GM13977 (cell line): ENCODE measurements around the gene KCNK7.
"Not testable (repeated sequence)": the region's sequence is repeated elsewhere in the genome, so short reads cannot be mapped to it uniquely, and the experiment has no call there.

Experiments used
- DNase-seq: peaks from one replicate; pipeline ENCODE4 v3.0.0; 2012; ENCODE audit warnings: low spot score
- CTCF ChIP-seq: IDR thresholded peaks from 2 replicates; pipeline ENCODE4 v1.5.1; 2012; ENCODE audit warnings: mild to moderate bottlenecking, control low read depth; ENCODE audit not compliant: insufficient read depth; ENCODE audit errors: extremely low read depth, missing control alignments
- in situ Hi-C: fragments of 300-500 bp; cut with MboI; formaldehyde crosslinking; loops from one replicate; pipeline ENCODE4 v1.12.0; 2022; ENCODE audit warnings: low sequenced_read_pairs, low pct_unique_long_range_greater_than_20kb, mixed read lengths, inconsistent platforms; ENCODE audit not compliant: unreplicated experiment

The KCNK7 gene

GRCh38 chr11:65569973-65570918 lies 25.4 kb downstream of the KCNK7 start, which contains the start of gene ZNRD2:
ZNRD2 (plus strand) TSS chr11:65570477; CDS start chr11:65570492, 15 bp downstream.
- in situ Hi-C loops = no loop called here
- TF ChIP-seq CTCF = peak; percentile 65
- peak; percentile 97 for DNase-seq

GRCh38 chr11:65569164-65569972 lies 26.2 kb downstream of the KCNK7 start:
- peak; percentile 64 for DNase-seq
- in situ Hi-C loops = no loop called here
- no peak for TF ChIP-seq CTCF

- no peak for DNase-seq
- TF ChIP-seq CTCF = no peak
- in situ Hi-C loops = no loop called here
Observed at GRCh38 chr11:65565624-65566453, 29.8 kb downstream of the KCNK7 start.

- DNase-seq, in situ Hi-C loops: not testable (repeated sequence)
Observed at GRCh38 chr11:65564879-65565559, 30.6 kb downstream of the KCNK7 start.

DNA sequence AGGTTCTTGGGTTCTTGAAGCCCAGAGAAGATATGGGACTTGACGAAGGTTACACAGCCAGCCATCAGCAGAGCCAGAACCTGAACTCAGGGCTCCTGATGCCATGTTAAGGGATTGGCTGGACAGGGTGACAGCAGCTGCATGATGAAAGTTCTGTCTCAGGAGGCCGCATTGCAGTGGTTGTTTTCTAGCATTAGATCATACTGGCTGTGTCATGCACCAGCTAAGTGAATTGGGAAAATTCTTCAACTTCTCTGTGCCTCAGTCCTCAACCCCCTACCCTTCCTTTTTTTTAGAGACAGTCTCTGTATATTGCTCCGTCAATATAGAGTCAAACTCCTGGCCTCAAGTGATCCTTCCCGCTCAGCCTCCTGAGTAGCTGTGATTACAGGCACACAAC lies 32.0 kb downstream of the KCNK7 start:
- in situ Hi-C loops = no loop called here
- no peak for DNase-seq

More for the DNA sequence above, 32.0 kb downstream of the KCNK7 start:
- no peak for TF ChIP-seq CTCF
